GM12864 (cell line): ENCODE measurements around the gene TRAF2.

Experiments used
- DNase-seq: peaks from one replicate; pipeline ENCODE4 v3.0.0-alpha.2; 2011; ENCODE audit warnings: low read depth
- H3K4me3 ChIP-seq: 2 replicates; pipeline ENCODE4 v1.5.1; 2011; ENCODE audit warnings: mild to moderate bottlenecking, low read depth, low read length, control low read depth
- TF ChIP-seq, protein P1 (sequence below): IDR thresholded peaks from 2 replicates; pipeline ENCODE4 v1.5.1; 2011; ENCODE audit warnings: low read depth, mild to moderate bottlenecking, moderate library complexity, low read length, control low read depth, inconsistent platforms; ENCODE audit errors: missing control alignments

TRAF2 gene

GRCh38 chr9:136927343-136928271 lies 41.3 kb downstream of the TRAF2 start:
- no peak overlapping the region for H3K4me3 ChIP-seq
- no peak for DNase-seq
- TF ChIP-seq, protein P1, sequence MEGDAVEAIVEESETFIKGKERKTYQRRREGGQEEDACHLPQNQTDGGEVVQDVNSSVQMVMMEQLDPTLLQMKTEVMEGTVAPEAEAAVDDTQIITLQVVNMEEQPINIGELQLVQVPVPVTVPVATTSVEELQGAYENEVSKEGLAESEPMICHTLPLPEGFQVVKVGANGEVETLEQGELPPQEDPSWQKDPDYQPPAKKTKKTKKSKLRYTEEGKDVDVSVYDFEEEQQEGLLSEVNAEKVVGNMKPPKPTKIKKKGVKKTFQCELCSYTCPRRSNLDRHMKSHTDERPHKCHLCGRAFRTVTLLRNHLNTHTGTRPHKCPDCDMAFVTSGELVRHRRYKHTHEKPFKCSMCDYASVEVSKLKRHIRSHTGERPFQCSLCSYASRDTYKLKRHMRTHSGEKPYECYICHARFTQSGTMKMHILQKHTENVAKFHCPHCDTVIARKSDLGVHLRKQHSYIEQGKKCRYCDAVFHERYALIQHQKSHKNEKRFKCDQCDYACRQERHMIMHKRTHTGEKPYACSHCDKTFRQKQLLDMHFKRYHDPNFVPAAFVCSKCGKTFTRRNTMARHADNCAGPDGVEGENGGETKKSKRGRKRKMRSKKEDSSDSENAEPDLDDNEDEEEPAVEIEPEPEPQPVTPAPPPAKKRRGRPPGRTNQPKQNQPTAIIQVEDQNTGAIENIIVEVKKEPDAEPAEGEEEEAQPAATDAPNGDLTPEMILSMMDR = no peak

DNA sequence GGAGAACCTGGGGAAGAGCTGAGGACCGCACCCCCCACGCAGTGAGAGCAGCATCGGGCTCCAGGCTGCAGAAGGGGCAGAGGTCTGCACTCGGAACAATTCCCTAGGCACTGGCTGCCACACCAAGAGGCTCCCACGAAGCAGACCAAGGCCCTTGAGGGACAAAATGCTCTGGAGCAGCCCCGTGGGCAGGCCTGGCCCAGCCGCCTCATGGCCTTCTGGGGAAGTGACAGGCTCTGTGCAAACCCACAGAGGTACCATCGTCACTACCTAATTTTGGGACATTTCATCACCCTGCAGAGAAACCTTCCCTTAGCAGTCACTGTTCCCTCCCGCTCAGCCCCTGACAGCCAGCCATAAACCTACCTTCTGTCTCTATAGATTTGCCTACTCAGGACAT lies 42.3 kb downstream of the TRAF2 start:
- DNase-seq = no peak
- no peak overlapping the region for H3K4me3 ChIP-seq
- TF ChIP-seq, protein P1 = no peak

DNA sequence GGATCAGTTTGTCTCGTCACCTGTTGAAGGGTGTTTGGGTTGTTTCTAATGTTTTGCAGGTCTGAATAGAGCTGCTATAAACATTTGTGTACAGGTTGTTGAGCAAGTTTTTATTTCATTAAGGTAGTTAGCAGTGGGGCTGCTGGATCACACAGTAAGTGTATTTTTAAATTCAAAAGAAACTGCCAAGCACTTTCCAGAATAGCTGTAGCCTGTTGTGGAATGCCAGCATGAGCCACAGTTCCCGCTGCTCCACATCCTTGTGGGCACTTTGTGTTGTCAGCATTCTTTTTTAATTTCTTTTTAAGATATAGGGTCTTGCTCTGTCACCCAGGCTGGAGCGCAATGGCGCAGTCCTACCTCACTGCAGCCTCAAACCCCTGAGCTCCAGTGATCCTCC lies 43.7 kb downstream of the TRAF2 start:
- H3K4me3 ChIP-seq = no peak overlapping the region
- DNase-seq = no peak
- TF ChIP-seq, protein P1 = no peak

DNA sequence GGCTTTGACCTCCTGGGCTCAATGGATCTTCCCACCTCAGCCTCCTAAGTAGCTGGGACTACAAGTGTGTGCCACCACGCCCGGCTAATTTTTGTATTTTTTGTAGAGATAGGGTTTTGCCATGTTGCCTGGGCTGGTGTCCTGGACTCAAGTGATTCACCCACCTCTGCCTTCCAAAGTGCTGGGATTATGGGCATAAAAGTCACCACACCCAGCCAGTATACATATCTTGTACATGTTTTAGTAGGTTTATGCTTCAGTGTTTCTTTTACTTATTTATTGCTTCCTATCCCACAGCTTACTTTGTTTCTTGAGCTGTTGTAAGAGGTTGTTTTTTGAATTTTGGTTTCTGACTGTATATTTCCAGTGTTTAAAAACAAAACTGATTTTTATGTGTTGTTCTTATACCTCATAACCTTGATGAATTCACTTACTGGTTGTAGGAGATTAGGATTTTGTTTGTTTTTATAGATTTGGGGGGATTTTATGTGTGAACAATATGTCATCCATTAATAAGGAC lies 45.4 kb downstream of the TRAF2 start:
- DNase-seq = no peak
- TF ChIP-seq, protein P1 = no peak
- H3K4me3 ChIP-seq = no peak overlapping the region

GRCh38 chr9:136934277-136934676 lies 48.0 kb downstream of the TRAF2 start:
- H3K4me3 ChIP-seq = no peak overlapping the region
- no peak for DNase-seq
- TF ChIP-seq, protein P1 = no peak

DNA sequence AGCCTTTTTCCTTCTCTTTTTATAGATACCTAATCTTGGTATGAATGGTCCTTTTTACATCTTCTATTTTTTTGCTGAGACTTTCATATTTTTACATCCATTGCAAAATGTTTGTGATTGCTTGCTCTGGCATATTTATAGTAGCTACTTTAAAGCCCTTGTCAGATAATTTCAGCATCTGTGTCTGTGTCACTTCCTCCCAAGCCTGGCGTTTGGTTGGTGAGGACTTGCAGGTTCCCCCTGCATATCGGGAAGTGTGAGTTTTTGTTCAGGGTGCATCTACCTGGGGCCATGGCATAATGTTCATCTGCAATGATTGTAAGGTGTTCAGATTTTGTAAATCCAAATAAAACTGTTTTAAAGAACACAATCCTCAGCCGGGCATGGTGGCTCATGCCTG lies 49.3 kb downstream of the TRAF2 start:
- TF ChIP-seq, protein P1 = no peak
- no peak for DNase-seq
- H3K4me3 ChIP-seq = no peak overlapping the region
